Measurements from ENCODE around the gene AP3B1.
A peak's percentile ranks its signal among the peaks of the same experiment; 100 is the strongest.

AP3B1 gene

DNA sequence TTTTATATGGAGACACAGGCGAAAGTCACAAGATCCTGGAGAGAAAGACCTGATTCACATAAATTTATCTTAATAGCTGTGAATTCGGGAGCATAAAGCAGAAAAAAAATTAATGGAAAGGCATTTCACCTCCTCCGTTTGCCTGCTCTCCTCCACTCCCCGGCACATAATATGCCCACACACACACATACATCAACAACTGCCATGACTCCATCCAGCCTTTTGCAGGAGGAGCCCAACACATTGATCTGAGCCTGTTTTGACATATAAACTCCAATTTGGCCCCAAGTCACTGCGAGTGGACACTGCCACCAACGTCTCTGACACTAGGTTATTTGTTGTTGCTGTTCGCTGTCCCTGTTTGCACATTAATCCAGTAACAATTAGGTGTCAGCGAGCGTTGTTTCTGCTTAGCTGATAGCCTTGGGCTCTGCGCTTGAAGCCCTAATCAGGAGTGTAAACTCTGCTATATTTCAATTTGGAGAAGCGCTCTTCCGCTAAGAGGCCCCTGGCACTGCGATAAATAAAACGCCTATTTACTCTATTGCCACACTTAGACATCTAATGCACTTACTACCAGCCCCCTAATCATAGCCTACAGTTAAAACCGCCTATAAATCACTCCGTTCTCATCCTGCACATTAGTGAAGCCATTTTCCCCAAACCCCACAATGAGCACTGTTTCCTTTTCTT is 322.6 kb downstream of the AP3B1 start:
- Mint-ChIP-seq H3K4me3 (peak overlapping the region; percentile 5), H3K27ac (no peak overlapping the region), H3K9me3 (no peaks in the 10 kb centered on the region), H3K4me1 (ENCODE audit: low read depth) (peaks cover 10% of the 10 kb centered on the region), H3K36me3 (ENCODE audit: low read depth) (no peaks in the 10 kb centered on the region), H3K27me3 (ENCODE audit: low read depth) (peaks cover 77% of the 10 kb centered on the region)

DNA sequence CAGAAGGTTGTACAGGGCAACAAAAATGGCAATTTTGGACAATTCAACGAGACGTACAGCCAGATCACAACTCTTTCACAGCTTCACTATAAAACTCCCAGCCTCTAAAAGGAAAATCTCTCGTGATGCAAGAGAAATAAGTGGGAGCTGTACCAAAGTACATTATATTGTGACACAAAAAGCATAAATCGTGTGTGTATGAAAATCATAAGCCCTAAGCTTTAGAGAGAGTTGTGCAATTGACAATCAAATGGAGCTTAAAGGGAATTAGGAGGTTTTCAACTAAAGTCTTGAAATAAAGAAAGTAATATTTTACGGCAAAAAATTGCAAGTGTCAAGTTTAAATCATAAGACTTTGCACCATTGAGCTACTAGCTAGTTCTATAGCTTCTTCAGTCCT is 323.6 kb downstream of the AP3B1 start:
- Mint-ChIP-seq H3K27ac (no peak overlapping the region), H3K27me3 (ENCODE audit: low read depth) (peaks cover 70% of the 10 kb centered on the region), H3K4me3 (no peak overlapping the region), H3K9me3 (no peaks in the 10 kb centered on the region), H3K36me3 (ENCODE audit: low read depth) (no peaks in the 10 kb centered on the region), H3K4me1 (ENCODE audit: low read depth) (peaks cover 10% of the 10 kb centered on the region)

DNA sequence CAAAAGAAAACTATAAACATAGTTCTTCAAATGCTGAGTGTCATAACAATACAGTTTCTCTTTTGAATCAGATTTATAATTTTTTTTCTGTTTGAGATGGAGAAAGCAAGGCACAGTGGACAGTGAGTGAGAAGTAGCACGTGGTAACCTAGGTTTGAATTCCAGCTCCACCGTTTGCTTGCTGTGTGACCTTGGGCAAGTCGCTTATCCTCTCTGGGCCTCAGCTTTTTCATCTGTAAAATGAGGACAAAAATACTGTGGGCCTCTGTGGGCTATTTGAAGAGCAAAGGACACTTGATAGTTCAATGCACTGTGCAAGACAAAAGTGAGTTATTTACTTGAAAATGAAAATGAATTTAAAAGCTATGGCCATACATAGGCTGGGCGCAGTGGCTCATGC is 330.7 kb downstream of the AP3B1 start:
- Mint-ChIP-seq H3K36me3 (ENCODE audit: low read depth) (peaks cover 2% of the 10 kb centered on the region), H3K27me3 (ENCODE audit: low read depth) (peaks cover 34% of the 10 kb centered on the region), H3K27ac (no peak overlapping the region), H3K4me1 (ENCODE audit: low read depth) (no peaks in the 10 kb centered on the region), H3K4me3 (no peak overlapping the region), H3K9me3 (no peaks in the 10 kb centered on the region)

DNA sequence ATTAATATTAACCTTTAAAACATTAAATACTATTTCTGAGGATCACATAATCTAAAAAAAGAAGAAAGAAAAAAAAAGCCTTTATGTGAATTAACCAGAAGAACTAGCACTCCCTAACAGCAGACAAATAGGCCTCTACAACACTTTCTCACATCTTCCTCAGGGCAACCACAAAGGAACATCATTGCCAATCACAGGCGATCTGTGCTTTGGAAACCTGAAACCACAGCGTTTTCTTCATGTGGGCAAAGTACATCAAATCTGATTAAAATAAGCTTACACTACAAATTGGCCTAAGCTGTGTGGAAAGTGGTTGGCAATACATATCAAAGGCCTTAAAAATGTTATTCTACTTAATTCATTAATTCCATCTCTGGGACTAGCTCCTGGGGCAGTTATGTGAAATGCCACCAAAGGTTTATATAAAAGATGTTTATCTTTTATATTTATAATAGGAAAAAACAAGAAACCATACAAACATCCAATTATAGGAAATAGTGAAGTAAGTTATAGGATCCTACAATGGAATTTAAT is 333.6 kb downstream of the AP3B1 start:
- Mint-ChIP-seq H3K36me3 (ENCODE audit: low read depth) (peaks cover 3% of the 10 kb centered on the region), H3K9me3 (no peaks in the 10 kb centered on the region), H3K27ac (no peak overlapping the region), H3K4me3 (no peak overlapping the region), H3K27me3 (ENCODE audit: low read depth) (peaks cover 52% of the 10 kb centered on the region), H3K4me1 (ENCODE audit: low read depth) (no peaks in the 10 kb centered on the region)

DNA sequence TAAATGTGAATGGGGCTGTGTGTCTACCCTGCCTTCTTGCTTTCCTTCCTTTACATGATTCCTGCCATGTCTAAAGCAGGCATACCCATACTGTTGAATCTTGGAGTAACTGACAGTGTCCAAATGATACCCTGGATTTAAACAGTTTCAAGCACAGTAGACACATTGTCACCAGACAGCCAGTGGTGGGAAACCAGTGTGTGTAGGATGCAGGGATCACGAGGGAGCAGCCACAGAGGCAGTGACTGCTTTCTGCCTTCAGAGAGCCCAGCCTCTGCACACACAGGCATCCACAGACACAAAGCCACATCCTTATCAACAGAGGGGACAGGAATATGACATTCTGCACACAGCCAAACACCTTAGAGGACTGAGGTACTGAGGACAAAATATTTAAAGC is 334.2 kb downstream of the AP3B1 start:
- peaks cover 54% of the 10 kb centered on the region for H3K27me3 Mint-ChIP-seq (ENCODE audit: low read depth)
- H3K4me3 Mint-ChIP-seq, result no peak overlapping the region
- no peaks in the 10 kb centered on the region for H3K9me3 Mint-ChIP-seq
- no peak overlapping the region for H3K27ac Mint-ChIP-seq
- peaks cover 3% of the 10 kb centered on the region for H3K36me3 Mint-ChIP-seq (ENCODE audit: low read depth)
- no peaks in the 10 kb centered on the region for H3K4me1 Mint-ChIP-seq (ENCODE audit: low read depth)

DNA sequence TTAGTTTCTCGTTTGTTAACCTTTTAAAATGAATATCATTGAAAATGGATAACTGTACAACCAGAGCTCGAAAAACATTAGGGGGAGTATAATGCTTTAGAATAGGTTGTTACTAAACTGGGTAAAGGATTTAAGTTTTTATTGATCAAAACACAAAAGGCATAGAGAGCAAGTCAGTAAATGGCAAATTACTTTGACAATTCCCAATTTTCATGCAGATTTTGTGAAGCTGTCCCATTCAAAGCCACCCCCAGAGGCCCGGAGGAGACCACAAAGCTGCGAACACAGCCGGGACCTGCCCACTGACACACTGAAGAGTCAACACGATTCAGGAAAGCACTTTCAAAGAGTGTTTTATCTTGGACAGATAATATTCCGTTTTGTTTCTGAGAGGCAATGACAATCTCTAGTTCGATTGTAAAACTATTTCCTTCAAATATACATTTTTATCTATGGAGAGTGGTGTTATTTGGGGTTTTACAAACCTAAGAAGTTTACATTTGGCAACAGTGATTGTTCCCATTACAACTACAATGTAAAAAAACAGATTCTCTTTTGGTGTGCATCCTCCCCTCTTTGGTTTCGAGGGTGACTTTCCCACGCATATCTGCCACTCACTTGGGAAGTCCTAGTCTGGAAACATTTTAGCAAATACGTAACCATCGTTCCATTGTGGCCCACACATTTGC is 335.7 kb downstream of the AP3B1 start:
- H3K9me3 Mint-ChIP-seq, result no peaks in the 10 kb centered on the region
- H3K4me1 Mint-ChIP-seq (ENCODE audit: low read depth), result no peaks in the 10 kb centered on the region
- peaks cover 53% of the 10 kb centered on the region for H3K27me3 Mint-ChIP-seq (ENCODE audit: low read depth)
- no peak overlapping the region for H3K4me3 Mint-ChIP-seq
- H3K27ac Mint-ChIP-seq, result no peak overlapping the region
- peaks cover 3% of the 10 kb centered on the region for H3K36me3 Mint-ChIP-seq (ENCODE audit: low read depth)

DNA sequence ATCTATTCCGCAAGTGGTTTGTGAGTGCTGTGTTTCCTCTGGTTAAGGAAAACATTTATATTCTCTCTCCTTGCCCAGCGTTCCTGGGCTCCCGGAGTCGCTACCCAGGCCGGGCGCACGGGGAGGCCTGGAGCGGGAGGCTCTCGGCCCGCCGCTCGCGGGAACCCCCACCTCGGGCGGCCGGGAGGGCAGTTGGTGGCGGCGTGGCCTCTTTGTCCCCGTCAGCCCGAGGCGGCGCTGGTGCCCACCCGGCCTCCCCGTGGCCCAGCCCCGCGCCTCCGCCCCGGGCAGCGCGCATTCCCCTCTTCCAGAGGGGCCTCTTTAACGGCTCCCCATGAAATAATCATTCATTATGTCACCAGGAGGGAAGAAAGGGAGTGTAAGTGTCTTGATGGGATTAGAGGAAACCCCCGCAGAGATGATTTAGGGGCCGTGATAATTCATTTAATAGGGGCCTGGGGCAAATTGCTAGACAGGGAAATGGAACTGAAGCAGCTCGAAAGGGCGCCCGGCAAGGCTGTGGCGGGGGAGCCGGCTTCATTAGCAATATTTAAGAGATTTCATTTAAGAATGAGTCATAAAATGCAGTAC is 336.5 kb downstream of the AP3B1 start:
- H3K4me3 Mint-ChIP-seq, result no peak overlapping the region
- H3K36me3 Mint-ChIP-seq (ENCODE audit: low read depth), result peaks cover 3% of the 10 kb centered on the region
- peaks cover 50% of the 10 kb centered on the region for H3K27me3 Mint-ChIP-seq (ENCODE audit: low read depth)
- no peaks in the 10 kb centered on the region for H3K4me1 Mint-ChIP-seq (ENCODE audit: low read depth)
- H3K27ac Mint-ChIP-seq, result no peak overlapping the region
- H3K9me3 Mint-ChIP-seq, result no peaks in the 10 kb centered on the region

DNA sequence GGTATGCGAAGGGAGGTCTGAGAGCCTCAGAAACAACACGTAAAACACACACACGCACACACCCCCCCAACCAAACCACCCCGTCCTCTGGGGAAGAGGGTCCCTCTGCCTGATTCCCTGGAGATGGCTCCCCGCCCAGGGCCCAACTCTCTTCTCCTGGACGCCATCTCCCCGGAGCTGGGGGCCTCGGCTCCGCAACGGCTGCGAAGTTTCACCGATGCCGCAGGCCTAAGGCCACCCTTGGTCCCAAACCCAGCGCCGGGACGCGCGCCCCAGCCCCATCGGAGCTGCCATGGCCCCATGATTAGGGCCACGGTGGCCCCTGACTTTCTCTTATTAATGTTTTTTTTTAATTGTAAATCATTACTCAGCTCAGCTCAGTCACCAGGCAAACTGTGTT is 337.0 kb downstream of the AP3B1 start:
- H3K4me3 Mint-ChIP-seq, result no peak overlapping the region
- H3K9me3 Mint-ChIP-seq, result no peaks in the 10 kb centered on the region
- no peaks in the 10 kb centered on the region for H3K4me1 Mint-ChIP-seq (ENCODE audit: low read depth)
- H3K27ac Mint-ChIP-seq, result no peak overlapping the region
- peaks cover 3% of the 10 kb centered on the region for H3K36me3 Mint-ChIP-seq (ENCODE audit: low read depth)
- peaks cover 45% of the 10 kb centered on the region for H3K27me3 Mint-ChIP-seq (ENCODE audit: low read depth)

DNA sequence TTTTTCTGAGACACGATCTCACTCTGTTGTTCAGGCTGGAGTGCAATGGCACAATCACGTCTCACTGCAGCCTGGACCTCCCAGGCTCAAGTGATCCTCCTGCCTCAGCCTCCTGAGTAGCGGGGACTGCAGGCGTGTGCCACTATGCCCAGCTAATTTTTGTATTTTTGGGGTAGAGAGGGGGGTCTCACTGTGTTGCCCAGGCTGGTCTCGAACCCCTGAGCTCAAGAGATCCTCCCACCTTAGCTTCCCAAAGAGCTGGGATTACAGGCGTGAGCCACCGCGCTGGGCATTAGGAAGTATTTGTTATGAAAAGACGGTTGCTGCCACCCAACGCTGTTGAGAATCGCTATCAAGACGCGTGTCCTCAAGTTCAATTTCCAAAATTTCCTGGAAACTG is 337.4 kb downstream of the AP3B1 start:
- H3K4me1 Mint-ChIP-seq (ENCODE audit: low read depth), result no peaks in the 10 kb centered on the region
- no peak overlapping the region for H3K27ac Mint-ChIP-seq
- H3K4me3 Mint-ChIP-seq, result no peak overlapping the region
- H3K36me3 Mint-ChIP-seq (ENCODE audit: low read depth), result peaks cover 3% of the 10 kb centered on the region
- H3K9me3 Mint-ChIP-seq, result no peaks in the 10 kb centered on the region
- H3K27me3 Mint-ChIP-seq (ENCODE audit: low read depth), result peaks cover 42% of the 10 kb centered on the region

DNA sequence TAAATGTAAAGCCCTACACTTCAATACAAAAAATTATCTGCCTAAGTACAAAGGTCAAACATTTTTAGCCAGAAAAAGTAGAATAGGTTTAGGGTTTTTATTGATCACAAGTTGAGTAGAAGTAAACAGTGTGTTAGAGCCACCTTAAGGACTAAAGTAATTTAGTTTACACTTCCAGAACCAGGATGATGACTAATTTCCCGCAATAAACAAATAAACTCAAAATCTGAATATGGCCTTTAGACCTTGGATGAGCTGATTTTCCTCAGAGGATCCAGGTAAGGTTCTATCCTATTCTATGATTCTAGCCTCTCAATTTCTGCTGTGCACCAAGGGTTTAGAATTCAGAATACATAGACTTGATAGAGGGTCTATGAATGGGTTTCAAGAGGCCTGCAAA is 338.9 kb downstream of the AP3B1 start:
- H3K4me3 Mint-ChIP-seq, result no peak overlapping the region
- no peaks in the 10 kb centered on the region for H3K4me1 Mint-ChIP-seq (ENCODE audit: low read depth)
- H3K9me3 Mint-ChIP-seq, result no peaks in the 10 kb centered on the region
- H3K36me3 Mint-ChIP-seq (ENCODE audit: low read depth), result peaks cover 3% of the 10 kb centered on the region
- H3K27ac Mint-ChIP-seq, result no peak overlapping the region
- H3K27me3 Mint-ChIP-seq (ENCODE audit: low read depth), result peaks cover 44% of the 10 kb centered on the region

DNA sequence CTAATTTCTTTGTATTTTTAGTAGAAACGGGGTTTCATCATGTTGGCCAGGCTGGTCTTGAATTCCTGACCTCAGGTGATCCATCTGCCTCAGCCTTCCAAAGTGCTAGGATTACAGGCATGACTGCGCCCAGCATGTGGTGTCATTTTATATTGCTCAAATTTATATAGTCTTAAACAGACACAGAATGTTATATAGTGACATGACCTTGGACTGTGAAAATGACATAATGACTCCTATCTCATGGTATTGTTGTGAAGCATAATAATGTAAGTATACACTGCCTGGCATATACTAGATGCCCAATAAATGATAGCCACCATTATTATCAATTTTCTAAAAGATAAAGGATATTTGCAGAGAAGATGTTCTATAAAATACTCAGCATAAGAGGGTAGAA is 341.1 kb downstream of the AP3B1 start:
- Mint-ChIP-seq H3K9me3 (no peaks in the 10 kb centered on the region), H3K27me3 (ENCODE audit: low read depth) (peaks cover 40% of the 10 kb centered on the region), H3K4me3 (no peak overlapping the region), H3K27ac (no peak overlapping the region), H3K36me3 (ENCODE audit: low read depth) (no peaks in the 10 kb centered on the region), H3K4me1 (ENCODE audit: low read depth) (no peaks in the 10 kb centered on the region)

DNA sequence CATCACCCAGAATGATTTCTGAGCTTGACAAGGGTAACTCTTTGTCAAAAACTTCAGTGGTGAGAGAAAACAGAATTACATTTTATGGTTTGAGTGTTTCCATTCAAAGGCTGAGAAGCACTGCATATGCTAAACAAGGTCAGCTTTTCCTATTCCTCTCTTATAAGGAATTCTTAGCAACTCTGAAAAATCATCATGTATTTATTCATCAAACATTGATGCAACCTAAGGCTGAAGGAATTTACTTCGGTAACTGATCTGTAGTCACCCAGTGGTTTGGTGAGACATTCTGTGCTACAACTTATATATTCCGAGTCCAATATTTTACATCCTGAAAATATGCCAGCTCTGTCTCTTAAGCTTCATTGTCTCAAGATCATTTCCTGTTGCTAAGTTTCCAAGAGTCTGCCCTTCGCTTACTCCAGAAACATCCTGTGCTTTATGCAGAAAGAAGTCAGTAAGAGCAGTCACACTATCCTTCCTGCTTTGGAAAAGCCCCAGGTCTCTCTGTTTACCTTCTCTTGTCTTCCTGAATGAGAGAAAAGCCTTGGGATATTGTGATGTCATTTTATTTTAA is 341.8 kb downstream of the AP3B1 start:
- no peak overlapping the region for H3K27ac Mint-ChIP-seq
- peaks cover 34% of the 10 kb centered on the region for H3K27me3 Mint-ChIP-seq (ENCODE audit: low read depth)
- H3K36me3 Mint-ChIP-seq (ENCODE audit: low read depth), result no peaks in the 10 kb centered on the region
- H3K4me3 Mint-ChIP-seq, result no peak overlapping the region
- no peaks in the 10 kb centered on the region for H3K9me3 Mint-ChIP-seq
- H3K4me1 Mint-ChIP-seq (ENCODE audit: low read depth), result no peaks in the 10 kb centered on the region

Data from T-helper 1 cell treated with Interleukin-12 subunit alpha and Interleukin-12 subunit beta and Interleukin-4 antibody, amounts not matched to agents 30 μg/mL and 1 μg/mL, for 36 hours (primary cell).